MCF 10A (cell line): Measurements from ENCODE around the gene ARHGAP1. TPM values are rescaled to one million over a fixed set of nuclear protein-coding genes. Genes with fewer than 3 reads are reported as not detected.

Source experiments
- BruUV-seq: library from RNA; stranded (reverse); fragments of 400-500 nt; replicated peaks from 2 replicates; lab custom pipeline; 2021; lab: Mats Ljungman, UMichigan
- CTCF ChIA-PET: fragments of 300-600 bp; sonication (Branson Sonifier 250); formaldehyde crosslinking; extraction: SDS; loops from one replicate; lab custom pipeline; 2021; ENCODE audit warnings: antibody characterized with exemption, inconsistent platforms; lab: Yijun Ruan, JAX
- POLR2A ChIA-PET: fragments of 300-600, 350-650 bp; sonication (Branson Sonifier 250); formaldehyde crosslinking; extraction: SDS; loops from one replicate; lab custom pipeline; 2020; ENCODE audit warnings: antibody characterized with exemption, inconsistent platforms; lab: Yijun Ruan, JAX
- DNase-seq: peaks from one replicate; pipeline ENCODE4 v3.0.0-alpha.2; 2018; ENCODE audit not compliant: unreplicated experiment
- H3K27ac Mint-ChIP-seq: one replicate; pipeline ENCODE4 v1.8.0; 2022; ENCODE audit warnings: mild to moderate bottlenecking, low read depth, mixed read lengths; ENCODE audit not compliant: unreplicated experiment
- H3K27me3 Mint-ChIP-seq: one replicate; pipeline ENCODE4 v1.8.0; 2022; ENCODE audit warnings: mixed read lengths; ENCODE audit not compliant: insufficient read depth, unreplicated experiment
- H3K36me3 Mint-ChIP-seq: one replicate; pipeline ENCODE4 v1.8.0; 2022; ENCODE audit warnings: mild to moderate bottlenecking, moderate library complexity, mixed read lengths; ENCODE audit not compliant: insufficient read depth, unreplicated experiment
- H3K4me1 Mint-ChIP-seq: one replicate; pipeline ENCODE4 v1.8.0; 2022; ENCODE audit warnings: mixed read lengths; ENCODE audit not compliant: insufficient read depth, unreplicated experiment
- H3K4me3 Mint-ChIP-seq: one replicate; pipeline ENCODE4 v1.8.0; 2022; ENCODE audit warnings: mild to moderate bottlenecking, moderate library complexity, mixed read lengths; ENCODE audit not compliant: unreplicated experiment
- H3K9me3 Mint-ChIP-seq: one replicate; pipeline ENCODE4 v1.8.0; 2022; ENCODE audit warnings: mixed read lengths; ENCODE audit not compliant: unreplicated experiment
- intact Hi-C: fragments of 100-400 bp; cut with micrococcal nuclease; formaldehyde crosslinking; loops from 2 replicates; pipeline ENCODE4 v1.14.1; 2022
- total RNA-seq: library from RNA; stranded (reverse); gene quantifications from 2 replicates; pipeline ENCODE4 v1.2.3, GENCODE V29; 2022
- TF ChIP-seq, protein P1 (sequence below): fragments of 200-600 bp; IDR thresholded peaks from one replicate; pipeline ENCODE4 v1.8.0; 2022; ENCODE audit warnings: antibody characterized with exemption, mild to moderate bottlenecking; ENCODE audit not compliant: unreplicated experiment

ARHGAP1 gene
- total RNA-seq, 1 experiment from 2014 or later: 61.0 TPM

DNA sequence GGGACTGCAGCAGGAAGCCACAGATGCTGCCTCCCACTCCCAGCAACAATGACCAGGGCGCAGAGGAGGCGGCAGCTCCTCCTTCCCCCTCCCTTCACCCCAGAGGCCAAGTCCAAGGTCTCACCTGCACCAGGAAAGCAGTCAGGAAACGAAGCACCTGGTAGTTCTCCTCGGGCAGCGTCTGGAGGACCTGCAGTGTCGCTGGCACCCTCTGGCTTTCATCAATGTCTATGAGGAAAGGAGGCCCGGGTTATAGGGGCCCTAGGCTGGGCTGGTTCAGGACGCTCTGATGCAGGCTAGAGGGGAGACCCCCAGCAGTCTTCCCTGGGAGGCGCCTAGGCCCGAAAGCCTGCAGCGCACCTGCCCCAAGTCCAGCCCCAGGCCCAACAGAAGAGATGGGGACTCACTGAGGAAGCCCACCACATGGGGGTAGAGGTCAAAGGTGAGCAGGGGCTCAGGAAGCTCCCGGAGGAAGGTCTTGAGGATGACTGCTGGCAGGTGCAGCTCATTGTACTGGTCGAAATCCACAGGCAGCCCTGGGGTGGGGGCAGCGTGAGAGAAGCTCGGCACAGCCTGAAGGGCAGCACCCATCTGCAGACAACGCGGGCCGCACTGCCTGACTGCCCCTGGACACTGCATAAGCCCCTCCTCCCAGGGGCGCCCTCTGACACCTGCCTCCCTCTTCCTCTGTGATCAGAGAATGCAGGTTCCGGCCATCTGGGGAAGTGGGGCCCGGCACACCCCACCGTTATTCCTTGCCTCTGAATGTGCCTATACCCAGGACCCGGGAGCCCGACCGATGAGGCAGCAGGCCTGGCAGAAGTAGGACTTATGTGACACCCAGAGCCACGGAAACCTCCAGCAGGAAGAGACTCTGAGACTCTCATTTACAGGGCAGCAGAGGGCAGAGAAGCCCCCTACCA lies 20.9 kb downstream of the ARHGAP1 start:
- intact Hi-C loops: no loop called here
- Mint-ChIP-seq H3K4me3 (no peak overlapping the region), H3K27me3 (no peaks in the 10 kb centered on the region), H3K27ac (no peak overlapping the region), H3K36me3 (peaks cover 59% of the 10 kb centered on the region), H3K9me3 (no peaks in the 10 kb centered on the region), H3K4me1 (peaks cover 22% of the 10 kb centered on the region)
- no TSS peak for BruUV-seq
- no peak for DNase-seq
- TF ChIP-seq, protein P1, sequence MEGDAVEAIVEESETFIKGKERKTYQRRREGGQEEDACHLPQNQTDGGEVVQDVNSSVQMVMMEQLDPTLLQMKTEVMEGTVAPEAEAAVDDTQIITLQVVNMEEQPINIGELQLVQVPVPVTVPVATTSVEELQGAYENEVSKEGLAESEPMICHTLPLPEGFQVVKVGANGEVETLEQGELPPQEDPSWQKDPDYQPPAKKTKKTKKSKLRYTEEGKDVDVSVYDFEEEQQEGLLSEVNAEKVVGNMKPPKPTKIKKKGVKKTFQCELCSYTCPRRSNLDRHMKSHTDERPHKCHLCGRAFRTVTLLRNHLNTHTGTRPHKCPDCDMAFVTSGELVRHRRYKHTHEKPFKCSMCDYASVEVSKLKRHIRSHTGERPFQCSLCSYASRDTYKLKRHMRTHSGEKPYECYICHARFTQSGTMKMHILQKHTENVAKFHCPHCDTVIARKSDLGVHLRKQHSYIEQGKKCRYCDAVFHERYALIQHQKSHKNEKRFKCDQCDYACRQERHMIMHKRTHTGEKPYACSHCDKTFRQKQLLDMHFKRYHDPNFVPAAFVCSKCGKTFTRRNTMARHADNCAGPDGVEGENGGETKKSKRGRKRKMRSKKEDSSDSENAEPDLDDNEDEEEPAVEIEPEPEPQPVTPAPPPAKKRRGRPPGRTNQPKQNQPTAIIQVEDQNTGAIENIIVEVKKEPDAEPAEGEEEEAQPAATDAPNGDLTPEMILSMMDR: no peak
- CTCF ChIA-PET: interaction anchor here (0.9 kb wide), 1 partner anchor 150 kb away, joined by 3 read pairs; no protein-coding TSS in a partner anchor
- POLR2A ChIA-PET: no interaction called here

DNA sequence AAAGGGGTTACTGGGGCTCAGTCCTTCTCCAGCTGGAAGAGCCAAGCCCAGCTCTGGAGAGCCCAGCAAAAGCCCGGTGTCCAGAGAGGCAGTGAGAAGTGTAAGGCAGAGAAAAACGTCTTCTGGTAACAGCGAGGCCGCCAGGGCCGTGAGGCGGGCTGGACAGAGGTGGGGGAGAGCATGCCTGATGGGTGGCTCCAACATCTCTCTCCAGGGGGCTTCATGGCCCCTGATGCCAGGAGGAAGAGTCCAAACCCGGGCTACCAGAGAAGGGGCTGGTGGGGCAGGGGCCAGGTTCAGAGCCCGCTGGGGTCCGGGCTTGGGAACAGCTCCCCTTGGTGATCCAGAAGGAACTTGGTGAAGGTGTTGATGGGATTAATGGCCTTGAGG lies 21.7 kb downstream of the ARHGAP1 start:
- POLR2A ChIA-PET: no interaction called here
- Mint-ChIP-seq H3K27ac (no peak overlapping the region), H3K27me3 (no peaks in the 10 kb centered on the region), H3K4me1 (peaks cover 21% of the 10 kb centered on the region), H3K9me3 (no peaks in the 10 kb centered on the region), H3K4me3 (no peak overlapping the region), H3K36me3 (peaks cover 53% of the 10 kb centered on the region)
- TF ChIP-seq, protein P1: no peak
- CTCF ChIA-PET: interaction anchor here (0.7 to 0.9 kb wide), 2 partner anchors 14 to 150 kb away, joined by 3 read pairs; no protein-coding TSS in a partner anchor
- BruUV-seq: no TSS peak
- intact Hi-C loops: no loop called here
- DNase-seq: no peak

DNA sequence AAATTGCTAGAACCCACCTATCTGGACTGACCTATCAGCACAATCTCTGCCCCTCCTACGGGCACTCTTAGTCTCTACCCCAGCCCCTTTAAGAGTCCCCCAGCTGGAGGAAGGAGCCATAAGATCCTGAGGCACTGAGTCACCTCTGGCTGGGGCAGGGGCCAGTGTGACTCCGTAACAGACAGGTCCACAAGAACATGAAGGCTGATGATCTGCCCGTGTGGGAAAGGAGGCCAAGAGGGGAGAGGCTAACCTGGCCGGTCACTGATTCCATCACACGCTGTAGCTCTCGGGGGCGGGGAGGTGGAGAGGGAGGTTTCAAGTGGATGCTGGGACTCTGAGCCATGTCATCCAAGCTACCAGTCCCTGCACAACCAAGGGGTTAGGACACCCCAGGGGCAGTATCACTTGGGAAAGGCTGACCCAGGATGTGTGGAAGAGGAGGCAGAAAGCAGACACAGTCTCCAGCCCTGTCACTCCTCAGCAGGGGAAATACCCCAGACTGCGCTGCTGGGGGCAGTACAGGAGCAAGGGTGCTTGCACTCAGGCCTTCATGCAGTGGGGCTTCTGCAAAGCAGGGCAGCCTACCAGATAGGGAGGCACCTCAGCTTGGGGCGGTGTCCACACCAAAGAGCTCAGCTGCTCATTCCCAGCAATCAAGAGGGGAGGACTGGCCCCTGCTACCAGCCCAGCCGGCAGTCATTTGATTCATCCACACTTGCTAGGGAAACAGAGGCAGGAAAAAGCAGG lies 22.3 kb downstream of the ARHGAP1 start:
- Mint-ChIP-seq H3K4me1 (peaks cover 15% of the 10 kb centered on the region), H3K27ac (no peak overlapping the region), H3K9me3 (no peaks in the 10 kb centered on the region), H3K36me3 (peaks cover 50% of the 10 kb centered on the region), H3K27me3 (no peaks in the 10 kb centered on the region), H3K4me3 (no peak overlapping the region)
- BruUV-seq: no TSS peak
- intact Hi-C loops: no loop called here
- ChIA-PET POLR2A (interaction anchor here (5.2 kb wide), 1 partner anchor 9 kb away, joined by 69 read pairs; no protein-coding TSS in a partner anchor), CTCF (interaction anchor here (0.7 to 0.9 kb wide), 2 partner anchors 14 to 149 kb away, joined by 3 read pairs; no protein-coding TSS in a partner anchor)
- TF ChIP-seq, protein P1: no peak
- DNase-seq: no peak

DNA sequence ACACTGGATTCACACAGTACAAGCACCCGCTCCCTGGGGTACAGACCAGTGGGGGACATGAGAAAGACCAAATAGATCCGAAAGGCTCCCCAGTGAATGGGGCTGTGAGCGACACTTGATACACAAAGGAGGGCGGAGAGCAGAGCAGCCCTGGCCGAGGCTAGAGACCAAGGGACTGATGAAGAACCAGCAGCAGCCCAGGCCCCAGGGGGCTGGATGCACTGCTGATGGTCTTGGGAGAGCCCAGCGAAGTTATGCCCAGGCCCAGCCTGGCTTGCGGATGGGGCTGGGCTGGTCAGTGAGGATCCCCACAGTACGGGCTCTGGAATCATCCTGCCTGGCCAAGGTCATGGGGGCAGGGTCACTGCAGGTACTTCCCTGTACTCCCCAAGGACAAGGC lies 23.2 kb downstream of the ARHGAP1 start:
- BruUV-seq: TSS peak; percentile 37
- Mint-ChIP-seq H3K27ac (peak overlapping the region; percentile 25), H3K4me1 (peaks cover 14% of the 10 kb centered on the region), H3K4me3 (no peak overlapping the region), H3K27me3 (no peaks in the 10 kb centered on the region), H3K9me3 (no peaks in the 10 kb centered on the region), H3K36me3 (peaks cover 51% of the 10 kb centered on the region)
- ChIA-PET CTCF (no interaction called here), POLR2A (interaction anchor here (5.2 kb wide), 1 partner anchor 10 kb away, joined by 69 read pairs; no protein-coding TSS in a partner anchor)
- DNase-seq: no peak
- TF ChIP-seq, protein P1: no peak
- intact Hi-C loops: no loop called here
